NCI-H2196 treated with DMSO at 0.1 percent for 48 hours (cell line): ENCODE measurements around the gene HLA-DQB2.
"Not testable (repeated sequence)": the region's sequence is repeated elsewhere in the genome, so short reads cannot be mapped to it uniquely, and the experiment has no call there.

Experiments used
- DNase-seq: peaks from one replicate; lab custom pipeline; 2025; ENCODE audit not compliant: unreplicated experiment; lab: John Stamatoyannopoulos, UW

Gene HLA-DQB2

DNA sequence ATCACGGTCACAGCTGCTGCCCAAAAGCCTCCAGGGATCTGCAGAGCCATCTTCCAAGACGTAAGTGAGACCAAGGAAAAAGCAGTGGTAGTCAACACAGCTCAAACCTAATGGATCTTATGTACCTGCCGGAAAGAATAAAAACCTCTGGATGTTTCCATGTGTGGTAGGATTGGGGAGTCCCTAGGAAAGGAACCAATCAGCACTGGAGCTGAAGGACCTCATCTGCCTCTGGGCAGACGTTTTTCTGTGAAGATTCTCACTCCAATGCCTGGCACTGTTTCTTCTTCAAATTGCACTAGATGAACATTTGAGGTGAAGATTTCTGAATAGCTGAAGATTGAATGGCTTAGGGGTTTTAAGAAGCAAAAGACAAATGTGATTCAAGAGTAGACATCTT is at the start of gene HLA-DQB2:
TSS of gene HLA-DQB2 (minus strand) at position 112 of the 400 bp plus-strand sequence. CDS start at position 50, 62 bp downstream.
- DNase-seq, result no peak

DNA sequence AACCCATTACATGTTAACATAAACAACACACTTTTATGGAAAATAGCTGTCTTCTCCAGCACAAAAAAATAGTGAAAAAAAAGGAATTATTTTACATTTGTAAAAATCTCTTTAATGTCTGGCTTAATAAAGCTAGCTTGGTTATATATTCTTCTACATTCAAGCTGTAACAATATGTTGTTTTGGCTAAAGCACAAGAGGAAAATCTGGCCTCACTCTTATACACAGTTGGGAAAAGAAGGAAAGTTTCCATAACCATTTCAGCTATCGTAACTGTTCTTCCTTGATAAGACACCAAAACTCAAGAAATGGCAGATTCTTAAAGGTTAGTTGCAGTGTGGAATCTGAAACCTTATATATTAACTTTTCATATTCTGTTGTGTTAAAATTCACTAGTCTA is 45.8 kb upstream of the HLA-DQB2 start:
- DNase-seq, result no peak

DNA sequence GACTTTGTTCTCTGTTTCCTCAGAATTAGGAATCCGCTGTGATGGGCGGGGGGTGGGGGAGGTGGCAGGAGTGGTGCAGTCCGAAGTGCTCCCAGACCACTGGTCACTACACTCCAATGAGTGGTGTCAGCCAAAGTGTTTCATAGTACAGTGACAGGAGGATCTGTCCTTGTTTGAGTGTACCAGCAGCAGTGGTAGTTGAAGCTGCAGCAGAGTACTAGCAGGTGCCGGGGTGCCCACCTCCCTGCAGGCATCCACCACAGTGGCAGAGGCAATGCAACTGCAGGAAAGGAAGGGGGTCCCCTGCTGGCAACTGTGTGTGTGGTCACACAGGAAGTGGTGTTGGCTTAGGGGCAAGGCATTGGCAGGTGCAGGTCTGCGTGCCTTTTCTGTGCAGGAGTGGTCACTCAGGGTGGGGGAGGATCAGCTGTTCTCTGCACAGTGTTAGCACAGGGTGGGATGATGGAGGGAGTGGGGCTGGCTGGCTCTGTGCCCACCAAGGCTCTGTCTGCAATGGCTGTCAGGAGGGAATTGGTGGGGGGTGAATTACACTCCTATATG is 43.8 kb upstream of the HLA-DQB2 start:
- no peak for DNase-seq

DNA sequence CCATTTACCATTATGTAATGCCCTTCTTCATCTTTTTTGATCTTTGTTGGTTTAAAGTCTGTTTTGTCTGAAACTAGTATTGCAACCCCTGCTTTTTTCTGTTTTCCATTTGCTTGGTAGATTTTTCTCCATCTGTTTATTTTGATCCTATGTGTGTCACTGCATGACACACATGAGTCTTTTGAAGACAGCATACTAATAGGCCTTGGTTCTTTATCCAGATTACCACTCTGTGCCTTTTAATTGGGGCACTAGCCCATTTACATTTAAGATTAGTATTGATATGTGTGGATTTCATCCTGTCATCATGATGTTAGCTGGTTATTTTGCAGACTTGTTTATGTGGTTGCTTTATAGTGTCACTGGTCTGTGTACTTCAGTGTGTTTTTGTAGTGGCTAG is 42.1 kb upstream of the HLA-DQB2 start:
- DNase-seq, result not testable (repeated sequence)

DNA sequence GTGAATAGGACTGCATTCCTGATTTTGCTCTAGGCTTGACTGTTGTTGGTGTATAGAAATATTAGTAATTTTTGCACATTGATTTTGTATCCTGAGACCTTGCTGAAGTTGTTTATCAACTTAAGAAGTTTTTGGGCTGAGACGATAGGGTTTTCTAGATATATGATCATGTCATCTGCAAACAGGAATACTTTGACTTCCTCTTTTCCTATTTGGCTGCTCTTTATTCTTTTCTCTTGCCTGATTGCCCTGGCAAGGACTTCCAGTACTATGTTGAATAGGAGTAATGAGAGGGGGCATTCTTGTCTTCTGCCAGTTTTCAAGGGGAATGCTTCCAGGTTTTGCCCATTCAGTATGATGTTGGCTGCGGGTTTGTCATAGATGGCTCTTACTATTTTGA is 40.1 kb upstream of the HLA-DQB2 start:
- DNase-seq, result no peak

DNA sequence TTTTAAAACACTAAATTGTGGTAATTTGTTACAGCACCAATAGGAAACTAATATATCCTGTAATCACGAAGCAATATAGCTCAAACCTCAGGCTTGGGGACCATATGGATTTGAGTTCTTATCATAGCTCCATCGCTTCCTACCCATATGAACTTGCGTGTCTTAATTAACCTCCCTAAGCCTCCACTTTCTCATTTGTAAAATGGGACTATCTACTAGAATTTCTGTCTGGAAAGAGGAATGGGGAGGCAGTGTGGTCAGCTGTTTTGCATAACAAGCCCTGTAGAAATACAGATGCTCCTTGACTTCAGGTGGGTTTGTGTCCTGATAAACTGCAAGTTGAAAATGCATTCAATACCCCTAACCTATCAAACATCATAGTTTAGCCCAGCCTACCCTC is 36.4 kb upstream of the HLA-DQB2 start:
- no peak for DNase-seq

DNA sequence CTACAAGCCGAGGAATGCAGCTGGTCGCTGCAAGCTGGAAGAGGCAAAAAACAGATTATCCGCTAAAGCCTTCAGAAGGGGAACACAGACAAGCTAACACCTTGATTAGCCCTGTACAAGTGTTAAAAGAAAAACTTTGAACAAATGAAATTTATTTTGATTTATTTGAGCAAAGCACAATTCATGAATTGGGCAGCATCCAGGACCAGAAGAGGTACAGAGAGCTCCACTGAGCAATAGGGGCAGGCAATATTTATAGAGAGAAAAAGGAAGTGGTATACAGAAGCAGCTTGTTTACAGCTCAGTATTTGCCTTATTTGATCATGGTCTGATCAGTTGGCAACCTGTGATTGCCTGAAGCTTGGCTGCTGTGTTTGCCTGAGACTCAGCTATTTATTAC is 35.8 kb upstream of the HLA-DQB2 start:
- no peak for DNase-seq

DNA sequence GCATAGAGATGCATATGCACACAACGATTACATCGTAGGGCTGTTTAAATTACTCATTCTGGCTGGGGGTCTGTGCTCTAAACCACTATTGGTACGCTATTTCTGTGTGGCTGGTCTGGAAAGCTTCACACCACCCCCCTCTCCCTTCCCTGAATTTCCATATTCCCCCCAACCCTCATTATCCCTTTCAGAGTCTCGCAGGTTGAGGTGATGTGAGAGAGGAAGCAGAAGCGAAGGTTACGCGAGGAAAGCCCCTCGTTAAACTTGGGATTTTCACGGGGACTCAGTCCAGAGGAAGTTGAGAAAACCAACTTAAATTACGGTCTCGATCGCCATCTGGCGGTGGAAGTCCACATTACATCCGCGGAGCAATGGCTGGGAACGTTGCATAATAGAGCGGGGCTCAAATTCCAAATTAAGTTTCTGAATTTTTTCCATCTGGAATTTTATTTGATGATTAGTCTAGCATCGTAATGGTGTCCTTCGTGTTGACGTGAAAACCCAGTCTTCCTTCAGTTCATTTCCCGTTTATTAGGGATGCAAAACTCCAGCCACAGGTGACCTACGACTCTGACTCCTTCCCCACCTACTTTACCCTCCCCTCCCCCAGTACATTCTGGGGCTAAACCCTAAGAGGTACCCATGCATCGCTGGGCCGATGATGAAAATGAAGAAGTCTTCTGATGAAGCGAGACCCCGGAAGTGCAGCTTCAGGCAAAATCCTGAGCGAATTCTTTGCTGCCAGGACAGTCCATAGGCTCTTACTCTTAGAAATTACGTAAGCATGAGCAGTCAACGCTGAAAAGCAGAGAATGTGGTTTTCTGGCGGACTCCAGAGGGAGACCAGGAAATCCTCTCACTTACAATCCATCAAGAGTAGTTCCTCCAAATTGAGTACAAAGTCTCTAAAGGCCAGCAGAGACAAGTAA is 33.8 kb upstream of the HLA-DQB2 start:
- DNase-seq, result peak; percentile 4

DNA sequence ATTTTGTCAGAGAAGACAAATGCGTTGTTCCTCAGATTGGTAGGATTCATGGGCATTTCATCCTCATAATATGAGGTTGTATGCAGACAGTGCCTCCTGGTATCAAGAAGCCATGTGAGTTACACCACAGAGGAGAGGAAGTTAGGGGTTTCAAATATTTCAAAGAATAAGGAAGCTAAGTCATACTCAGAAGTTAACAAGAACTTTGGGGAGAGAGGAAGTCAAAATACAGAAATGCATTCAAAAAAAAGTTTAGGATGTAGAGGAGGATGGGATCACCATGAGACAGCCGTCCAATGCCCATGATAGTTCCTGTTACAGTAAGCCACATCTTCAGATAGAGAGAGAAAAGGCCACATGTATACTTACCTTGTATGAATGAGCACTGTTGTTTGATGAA is 31.2 kb upstream of the HLA-DQB2 start:
- no peak for DNase-seq

DNA sequence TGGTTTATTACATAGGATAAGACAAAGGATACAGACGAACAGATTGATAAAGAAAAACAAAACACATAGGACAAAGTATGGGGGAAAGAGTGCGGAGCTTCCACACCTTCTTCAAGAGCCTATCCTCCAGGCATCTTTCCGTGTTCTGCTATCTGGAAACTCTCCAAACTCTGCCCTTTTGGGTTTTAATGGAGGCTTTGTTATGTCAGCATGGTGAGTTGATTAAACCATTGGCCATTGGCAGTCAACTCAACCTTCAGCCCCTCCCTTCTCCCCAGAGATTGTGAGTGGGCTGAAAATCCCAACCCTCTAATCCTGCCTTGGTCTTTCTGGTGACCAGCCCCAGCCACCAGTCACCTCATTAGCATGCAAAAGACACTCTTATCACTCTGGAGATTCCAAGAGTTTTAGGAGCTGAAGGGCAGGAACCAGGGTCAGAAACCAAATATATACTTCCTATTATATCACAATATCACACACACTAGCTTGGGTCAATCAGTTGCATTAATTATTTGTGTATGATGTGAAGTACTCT is 29.6 kb upstream of the HLA-DQB2 start:
- no peak for DNase-seq

DNA sequence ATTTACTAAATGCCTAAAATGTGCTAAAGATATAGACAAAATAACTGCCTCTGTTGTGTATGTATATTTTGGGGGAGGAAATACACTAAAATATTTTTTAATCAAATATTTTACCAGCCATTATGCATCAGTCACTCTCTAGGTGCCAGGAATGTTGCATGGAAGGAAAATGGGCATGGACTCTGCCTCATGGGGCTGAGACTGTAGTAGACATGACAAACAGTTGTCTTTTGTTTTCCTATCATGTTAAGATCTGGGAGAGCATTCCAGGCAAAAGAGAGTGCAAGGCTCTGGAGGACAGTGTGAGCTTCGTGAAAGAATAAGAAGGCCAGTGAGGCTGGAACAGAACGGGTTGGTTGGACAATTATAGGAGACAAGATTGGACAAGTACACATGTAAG is 27.0 kb upstream of the HLA-DQB2 start:
- DNase-seq, result no peak

DNA sequence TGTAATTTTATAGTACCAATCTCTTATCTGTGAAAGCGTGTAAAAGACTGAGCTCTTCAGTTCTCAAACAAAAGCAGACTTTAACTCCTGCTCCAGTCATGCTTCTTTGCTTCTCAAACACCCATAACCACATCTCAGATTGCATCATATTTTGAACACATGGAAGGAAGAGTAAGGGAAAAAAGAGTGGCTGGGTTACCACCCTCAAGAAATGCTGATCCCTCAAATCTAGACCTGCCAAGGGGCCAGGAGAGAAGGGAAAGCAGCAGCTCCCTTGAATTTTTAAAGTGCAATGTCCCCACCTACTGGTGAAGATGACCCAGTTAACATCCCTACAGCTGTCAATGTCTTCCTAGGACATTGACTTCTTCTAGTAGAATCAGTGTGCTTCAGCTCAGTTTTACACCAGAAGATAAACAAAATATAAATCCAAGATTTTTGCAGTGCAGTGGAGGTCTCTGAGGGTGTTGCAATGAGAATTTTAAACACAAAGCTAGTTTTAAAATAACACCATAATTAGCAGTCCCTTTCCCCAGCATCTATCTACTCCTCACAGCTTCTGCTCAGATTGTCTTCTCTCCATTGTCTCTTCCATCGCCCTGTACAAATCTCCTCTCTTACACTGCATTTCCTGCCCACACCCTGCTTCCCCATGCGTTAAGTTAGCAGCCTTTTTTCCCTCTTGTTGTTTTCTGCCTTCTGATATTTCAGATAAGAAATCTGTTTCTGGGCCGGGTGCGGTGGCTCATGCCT is 22.6 kb upstream of the HLA-DQB2 start:
- peak; percentile 4 for DNase-seq

DNA sequence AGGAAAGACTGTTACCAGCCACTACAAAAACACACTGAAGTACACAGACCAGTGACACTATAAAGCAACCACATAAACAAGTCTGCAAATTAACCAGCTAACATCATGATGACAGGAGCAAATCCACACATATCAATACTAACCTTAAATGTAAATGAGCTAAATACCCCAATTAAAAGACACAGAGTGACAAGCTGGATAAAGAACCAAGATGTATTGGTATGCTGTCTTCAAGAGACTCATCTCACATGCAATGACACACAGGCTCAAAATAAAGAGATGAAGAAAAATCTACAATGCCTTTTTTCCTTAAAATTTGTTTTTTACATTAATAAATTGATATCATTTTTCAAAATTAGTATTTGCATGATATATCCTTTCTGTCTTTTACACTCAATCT is 19.6 kb upstream of the HLA-DQB2 start:
- not testable (repeated sequence) for DNase-seq

DNA sequence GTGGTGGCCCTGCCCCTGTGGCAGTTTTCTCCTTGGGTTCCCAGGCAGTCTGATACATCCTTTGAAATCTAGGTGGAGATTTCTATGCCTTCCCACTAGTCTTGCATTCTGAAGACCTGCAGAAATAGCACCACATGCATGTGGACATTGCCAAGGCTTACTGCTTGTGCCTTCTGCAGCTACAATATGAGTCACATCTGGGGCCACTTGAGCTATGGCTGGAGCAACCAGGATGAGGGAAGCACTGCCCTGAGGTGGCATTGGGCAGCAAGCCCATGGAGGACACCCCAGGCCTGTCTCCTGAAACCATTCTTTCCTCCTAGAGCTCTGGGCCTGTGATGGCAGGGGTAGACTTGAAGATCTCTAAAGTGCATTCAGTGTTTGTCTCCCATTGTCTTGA is 15.7 kb upstream of the HLA-DQB2 start:
- no peak for DNase-seq

DNA sequence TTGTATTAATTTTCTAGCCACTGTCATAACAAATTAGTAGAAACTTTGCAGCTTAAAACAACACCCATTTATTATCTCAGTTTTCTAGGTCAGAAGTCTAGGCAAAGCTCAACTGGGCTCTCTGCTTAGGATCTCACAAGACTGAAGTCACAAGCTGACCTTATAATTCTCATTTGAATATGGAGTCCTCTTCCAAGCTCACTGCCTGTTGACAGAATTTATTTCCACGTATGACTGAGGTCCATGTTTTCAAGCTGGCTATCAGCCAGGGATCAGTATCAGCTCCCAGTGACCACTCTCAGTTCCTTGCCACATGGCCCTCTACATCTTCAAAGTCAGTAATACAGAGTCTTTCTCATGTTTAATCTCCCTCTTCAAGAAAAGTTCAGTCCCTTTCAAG is 11.7 kb upstream of the HLA-DQB2 start:
- DNase-seq, result no peak

DNA sequence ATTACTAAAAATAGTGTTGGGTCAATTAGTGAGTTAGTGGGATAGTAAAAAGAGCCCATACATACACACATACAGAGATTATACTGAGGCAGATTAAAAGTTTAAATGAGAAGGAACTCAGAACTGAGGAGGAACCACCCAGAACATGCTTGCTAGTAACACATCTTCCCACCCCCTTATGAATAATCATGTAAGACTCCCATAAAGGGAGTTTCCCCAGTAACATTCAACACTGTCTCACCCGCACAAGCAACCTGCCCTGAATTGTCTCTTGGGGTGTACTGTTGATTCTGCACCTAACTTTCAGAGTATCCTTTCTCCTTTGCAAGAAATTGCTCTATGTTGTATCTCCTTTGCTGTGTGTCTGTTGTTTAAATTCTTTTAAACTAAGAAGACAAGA is 11.1 kb upstream of the HLA-DQB2 start:
- no peak for DNase-seq

DNA sequence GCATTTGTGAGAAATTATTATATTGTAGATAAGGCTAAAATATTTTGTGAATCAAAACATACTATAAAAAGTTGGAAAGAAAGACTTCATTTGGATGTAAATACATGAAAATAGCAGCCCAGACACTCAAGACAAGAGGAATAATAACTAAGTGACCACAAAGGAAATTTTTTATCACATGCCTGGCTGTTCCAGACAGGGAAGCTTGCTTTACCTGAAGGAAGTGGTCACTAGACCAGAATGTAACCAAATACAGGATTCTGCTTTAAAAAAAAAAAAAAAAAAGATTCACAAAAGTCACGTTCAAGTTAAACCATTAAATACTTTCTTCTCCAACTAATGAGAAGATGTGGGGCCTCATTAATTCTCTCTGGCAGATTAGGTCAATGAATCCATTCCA is 9.3 kb upstream of the HLA-DQB2 start:
- DNase-seq, result no peak

DNA sequence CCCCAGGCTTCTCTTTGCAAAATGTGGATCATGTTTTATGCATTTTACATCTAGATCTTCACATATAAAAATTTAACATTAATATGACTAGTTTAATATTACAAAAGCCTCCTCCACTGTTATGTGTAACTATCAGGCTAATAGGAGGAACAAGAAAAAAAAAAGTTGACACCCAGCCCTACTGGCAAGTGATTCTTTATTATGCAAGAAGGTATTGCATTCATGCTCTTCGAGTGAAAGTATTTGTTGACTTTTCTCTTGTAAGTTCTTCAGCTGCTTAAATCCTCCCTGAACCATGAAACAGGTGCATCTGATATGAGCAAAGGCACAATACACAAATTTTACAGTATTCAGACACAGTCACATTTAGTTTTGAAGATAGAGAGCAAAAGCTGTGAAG is 716 bp upstream of the HLA-DQB2 start:
- DNase-seq, result no peak

DNA sequence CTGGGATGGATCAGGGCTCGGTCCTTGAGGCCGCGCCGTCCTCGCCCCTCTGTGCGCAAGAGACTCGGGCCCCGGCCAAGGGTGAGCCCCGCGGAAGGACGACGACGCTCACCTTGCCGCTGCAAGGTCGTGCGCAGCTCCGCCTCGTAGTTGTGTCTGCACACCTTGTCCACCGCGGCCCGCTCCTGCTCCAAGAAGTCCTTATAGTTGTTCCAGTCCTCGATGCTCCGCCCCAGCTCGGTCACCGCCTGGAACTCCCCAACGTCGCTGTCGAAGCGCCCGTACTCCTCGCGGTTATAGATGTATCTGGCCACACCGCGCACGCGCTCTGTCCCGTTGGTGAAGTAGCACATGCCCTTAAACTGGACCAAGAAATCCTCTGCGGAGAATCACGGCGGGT is 1.8 kb downstream of the HLA-DQB2 start:
- DNase-seq, result no peak

DNA sequence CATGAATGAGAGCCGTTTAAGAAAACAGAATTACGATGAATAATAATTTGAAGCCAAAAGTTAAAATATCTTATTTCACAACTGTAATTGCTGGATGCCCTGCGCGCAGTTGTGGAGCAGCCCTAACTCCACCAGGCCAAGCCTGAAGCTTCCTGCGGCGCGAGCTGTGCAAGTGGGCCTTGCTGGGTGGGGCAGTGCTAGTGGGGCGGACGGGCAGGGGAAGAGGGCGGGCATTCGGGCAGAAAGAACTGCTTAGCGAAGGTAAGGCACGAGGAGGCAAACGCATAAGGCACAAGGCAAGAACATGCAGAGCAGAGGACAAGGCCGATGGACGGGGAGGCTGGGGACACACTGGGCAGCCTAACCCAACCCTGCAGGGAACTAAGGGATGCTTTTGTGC is 2.3 kb downstream of the HLA-DQB2 start:
- no peak for DNase-seq

DNA sequence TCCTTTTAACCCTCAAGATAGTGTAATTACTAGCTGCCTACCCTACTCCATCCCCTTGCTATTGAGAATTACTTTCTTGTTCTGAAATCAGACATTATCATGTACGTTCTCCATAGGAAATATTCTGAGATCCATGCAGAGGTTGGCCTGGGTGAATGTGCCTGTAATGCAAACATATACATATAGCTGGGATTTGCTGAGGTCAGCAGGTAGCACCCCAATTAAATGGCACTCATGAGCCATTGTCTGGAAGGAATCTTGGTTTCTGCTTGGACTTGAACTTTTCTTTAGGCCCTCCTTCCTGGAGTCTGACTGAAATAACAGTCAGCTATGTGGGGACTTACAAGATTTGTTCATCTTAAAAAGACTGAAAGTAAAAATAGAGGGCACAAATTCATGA is 3.7 kb downstream of the HLA-DQB2 start:
- DNase-seq, result no peak

DNA sequence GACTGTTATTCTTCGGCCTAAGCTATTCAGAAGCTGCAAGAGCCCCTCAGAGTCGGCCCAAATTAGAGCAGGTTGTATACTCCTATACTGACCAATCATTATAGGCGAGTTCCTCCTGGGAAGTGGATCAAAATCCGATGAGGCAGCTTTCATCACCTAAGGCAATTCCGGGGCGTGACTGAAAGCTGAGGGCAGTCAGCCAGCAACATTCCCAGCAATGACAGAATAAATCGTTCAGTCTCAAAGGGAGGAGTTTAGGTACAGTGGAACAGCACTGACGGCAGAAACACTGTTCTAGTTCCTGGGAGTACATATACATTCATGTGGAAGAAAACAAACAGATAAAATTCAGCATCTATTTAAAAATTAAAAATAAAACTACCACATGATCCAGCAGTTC is 10.8 kb downstream of the HLA-DQB2 start:
- DNase-seq, result no peak
